Measurements from ENCODE around the gene SLC24A3. TPM values are rescaled to one million over a fixed set of nuclear protein-coding genes. Genes with fewer than 3 reads are reported as not detected.

The SLC24A3 gene
- total RNA-seq, 6 experiments from 2014 or later = not detected

GRCh38 chr20:19185083-19185482 lies 27.4 kb upstream of the SLC24A3 start:
- Mint-ChIP-seq H3K4me1 (ENCODE audit: low read depth) (no peaks in the 10 kb centered on the region), H3K36me3 (ENCODE audit: low read depth) (no peaks in the 10 kb centered on the region)
- TF ChIP-seq CTCF (IDR thresholded peaks at IDR 0.05) = no peak

GRCh38 chr20:19193349-19193748 lies 19.1 kb upstream of the SLC24A3 start:
- no peak overlapping the region for H3K27ac Mint-ChIP-seq
- peaks cover 8% of the 10 kb centered on the region for H3K9me3 Mint-ChIP-seq
- no peak overlapping the region for H3K4me3 Mint-ChIP-seq

More at GRCh38 chr20:19185083-19185482, 27.4 kb upstream of the SLC24A3 start:
- no peak overlapping the region for H3K4me3 Mint-ChIP-seq
- no peak overlapping the region for H3K27ac Mint-ChIP-seq
- H3K9me3 Mint-ChIP-seq = peaks cover 9% of the 10 kb centered on the region
- no peak for DNase-seq
- no peaks in the 10 kb centered on the region for H3K27me3 Mint-ChIP-seq (ENCODE audit: insufficient read depth)

GRCh38 chr20:19205981-19206396 lies 6.5 kb upstream of the SLC24A3 start:
- Mint-ChIP-seq H3K27me3 (ENCODE audit: insufficient read depth) (peaks cover under 1% of the 10 kb centered on the region), H3K4me3 (no peak overlapping the region), H3K9me3 (no peaks in the 10 kb centered on the region), H3K4me1 (ENCODE audit: low read depth) (no peaks in the 10 kb centered on the region), H3K36me3 (ENCODE audit: low read depth) (no peaks in the 10 kb centered on the region), H3K27ac (no peak overlapping the region)
- peak; percentile 96 for TF ChIP-seq CTCF (IDR thresholded peaks at IDR 0.05)
- peak; percentile 21 for DNase-seq

More at GRCh38 chr20:19193349-19193748, 19.1 kb upstream of the SLC24A3 start:
- Mint-ChIP-seq H3K36me3 (ENCODE audit: low read depth) (no peaks in the 10 kb centered on the region), H3K27me3 (ENCODE audit: insufficient read depth) (no peaks in the 10 kb centered on the region), H3K4me1 (ENCODE audit: low read depth) (no peaks in the 10 kb centered on the region)
- DNase-seq = no peak
- TF ChIP-seq CTCF (IDR thresholded peaks at IDR 0.05) = no peak

GRCh38 chr20:19207541-19207940 lies 4.9 kb upstream of the SLC24A3 start:
- Mint-ChIP-seq H3K9me3 (no peaks in the 10 kb centered on the region), H3K4me1 (ENCODE audit: low read depth) (no peaks in the 10 kb centered on the region), H3K27ac (no peak overlapping the region), H3K27me3 (ENCODE audit: insufficient read depth) (peaks cover 8% of the 10 kb centered on the region), H3K36me3 (ENCODE audit: low read depth) (no peaks in the 10 kb centered on the region), H3K4me3 (no peak overlapping the region)
- no peak for DNase-seq
- no peak for TF ChIP-seq CTCF (IDR thresholded peaks at IDR 0.05)

GRCh38 chr20:19210391-19211155 lies 1.9 kb upstream of the SLC24A3 start:
- no peak for DNase-seq
- H3K36me3 Mint-ChIP-seq (ENCODE audit: low read depth) = no peaks in the 10 kb centered on the region
- no peak for TF ChIP-seq CTCF (IDR thresholded peaks at IDR 0.05)
- H3K9me3 Mint-ChIP-seq = no peaks in the 10 kb centered on the region
- no peaks in the 10 kb centered on the region for H3K4me1 Mint-ChIP-seq (ENCODE audit: low read depth)
- H3K4me3 Mint-ChIP-seq = no peak overlapping the region
- H3K27me3 Mint-ChIP-seq (ENCODE audit: insufficient read depth) = peaks cover 19% of the 10 kb centered on the region; the same call in 1 of the 2 replicates
- H3K27ac Mint-ChIP-seq = no peak overlapping the region
